Measurements from ENCODE around the gene FOXC1. TPM values are rescaled to one million over a fixed set of nuclear protein-coding genes. Genes with fewer than 3 reads are reported as not detected.

Gene FOXC1
- total and polyA plus RNA-seq, 2 donors (not counting 1 experiment from before 2014, with no cell fraction given): 0.04 to 0.52 TPM

DNA sequence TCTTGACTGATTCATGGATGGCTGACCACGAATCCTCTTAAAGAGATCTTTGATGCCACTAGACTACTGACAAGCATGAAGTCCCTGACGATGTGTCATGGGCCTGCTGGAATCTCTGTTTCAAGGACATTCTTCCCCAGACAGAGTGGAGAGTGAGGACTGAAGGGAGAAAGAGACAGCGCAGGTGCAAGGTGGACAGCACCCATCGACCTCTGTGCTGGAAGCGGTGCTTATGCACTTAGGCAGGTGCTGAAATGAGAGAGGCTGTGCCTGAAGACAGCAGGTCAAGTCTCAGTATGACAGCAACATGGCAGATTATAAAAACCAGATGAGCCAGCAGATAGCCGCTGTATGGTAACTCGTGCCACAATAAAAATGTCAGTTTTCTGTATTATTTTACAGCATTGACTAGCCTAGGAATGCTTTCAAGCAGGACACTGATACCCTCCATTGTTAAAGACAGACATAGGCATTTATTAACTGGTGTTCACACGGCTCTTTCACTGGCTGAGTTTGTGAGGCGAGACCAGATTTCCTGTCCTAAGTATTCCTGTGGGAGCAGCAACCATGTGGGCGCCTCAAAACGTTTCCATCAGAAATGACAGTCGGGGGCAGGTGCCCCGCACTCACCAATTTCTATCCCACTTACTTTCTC lies 47.5 kb downstream of the FOXC1 start:
- Histone ChIP-seq H3K4me2 (replicated peaks; ENCODE audit: low read depth, low read length, poor library complexity, severe bottlenecking) (no peak overlapping the region), H3K36me3 (replicated peaks in 1 of 2; ENCODE audit: control extremely low read depth in 1 of 2, control insufficient read depth in 1 of 2, extremely low read depth in 1 of 2, insufficient read depth in 2 of 2, low read length in 1 of 2) (no peaks in the 10 kb centered on the region), H3K27ac (ENCODE audit: low read length in 2 of 2) (no peak overlapping the region), H3K4me1 (ENCODE audit: control insufficient read depth in 2 of 2, insufficient read depth in 2 of 2, low read length in 2 of 2) (no peaks in the 10 kb centered on the region), H3K27me3 (replicated peaks in 1 of 4; ENCODE audit: control extremely low read depth in 1 of 4, control insufficient read depth in 3 of 4, insufficient read depth in 4 of 4, low read length in 3 of 4) (peaks cover 0 to 18% (median 0%) of the 10 kb centered on the region in 4 experiments), H3K9ac (ENCODE audit: low read length) (no peak overlapping the region), H3K9me3 (ENCODE audit: control extremely low read depth in 1 of 3, control insufficient read depth in 2 of 3, insufficient read depth in 1 of 3, low read length in 2 of 3) (peaks cover 0 to 3% (median 0%) of the 10 kb centered on the region in 3 donors), H3K79me2 (ENCODE audit: control insufficient read depth, insufficient read depth, low read length) (no peaks in the 10 kb centered on the region), H3K4me3 (ENCODE audit: control extremely low read depth in 1 of 5, extremely low read depth in 1 of 5, insufficient read depth in 1 of 5, low read depth in 2 of 5, low read length in 4 of 5) (no peak overlapping the region), H4K20me1 (ENCODE audit: control insufficient read depth, insufficient read depth, low read length, poor library complexity, severe bottlenecking) (no peaks in the 10 kb centered on the region), H2AFZ (ENCODE audit: insufficient read depth, low read depth, low read length, poor library complexity, severe bottlenecking) (no peak overlapping the region)
- WGBS (ENCODE audit: insufficient coverage): 70% methylated on average over 9 of the region's 13 CpGs
- POLR2A ChIA-PET: no interaction called here
- Mint-ChIP-seq H3K4me1 (peaks cover 10% of the 10 kb centered on the region), H3K4me3 (no peak overlapping the region), H3K27ac (no peak overlapping the region), H3K27me3 (peaks cover 6% of the 10 kb centered on the region), H3K9me3 (ENCODE audit: insufficient read depth) (no peaks in the 10 kb centered on the region)
- no peak for ATAC-seq (ENCODE audit: low read depth)
- CTCF ChIA-PET: no interaction called here
- intact Hi-C loops (cut with micrococcal nuclease): no loop called here
- DNase-seq: no peak
- no peak for TF ChIP-seq EZH2 (IDR thresholded peaks at IDR 0.05; ENCODE audit: borderline replicate concordance, insufficient read depth, low read depth, low read length, poor library complexity, severe bottlenecking)
- TF ChIP-seq, protein P1, sequence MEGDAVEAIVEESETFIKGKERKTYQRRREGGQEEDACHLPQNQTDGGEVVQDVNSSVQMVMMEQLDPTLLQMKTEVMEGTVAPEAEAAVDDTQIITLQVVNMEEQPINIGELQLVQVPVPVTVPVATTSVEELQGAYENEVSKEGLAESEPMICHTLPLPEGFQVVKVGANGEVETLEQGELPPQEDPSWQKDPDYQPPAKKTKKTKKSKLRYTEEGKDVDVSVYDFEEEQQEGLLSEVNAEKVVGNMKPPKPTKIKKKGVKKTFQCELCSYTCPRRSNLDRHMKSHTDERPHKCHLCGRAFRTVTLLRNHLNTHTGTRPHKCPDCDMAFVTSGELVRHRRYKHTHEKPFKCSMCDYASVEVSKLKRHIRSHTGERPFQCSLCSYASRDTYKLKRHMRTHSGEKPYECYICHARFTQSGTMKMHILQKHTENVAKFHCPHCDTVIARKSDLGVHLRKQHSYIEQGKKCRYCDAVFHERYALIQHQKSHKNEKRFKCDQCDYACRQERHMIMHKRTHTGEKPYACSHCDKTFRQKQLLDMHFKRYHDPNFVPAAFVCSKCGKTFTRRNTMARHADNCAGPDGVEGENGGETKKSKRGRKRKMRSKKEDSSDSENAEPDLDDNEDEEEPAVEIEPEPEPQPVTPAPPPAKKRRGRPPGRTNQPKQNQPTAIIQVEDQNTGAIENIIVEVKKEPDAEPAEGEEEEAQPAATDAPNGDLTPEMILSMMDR (IDR thresholded peaks at IDR 0.05): no peak

DNA sequence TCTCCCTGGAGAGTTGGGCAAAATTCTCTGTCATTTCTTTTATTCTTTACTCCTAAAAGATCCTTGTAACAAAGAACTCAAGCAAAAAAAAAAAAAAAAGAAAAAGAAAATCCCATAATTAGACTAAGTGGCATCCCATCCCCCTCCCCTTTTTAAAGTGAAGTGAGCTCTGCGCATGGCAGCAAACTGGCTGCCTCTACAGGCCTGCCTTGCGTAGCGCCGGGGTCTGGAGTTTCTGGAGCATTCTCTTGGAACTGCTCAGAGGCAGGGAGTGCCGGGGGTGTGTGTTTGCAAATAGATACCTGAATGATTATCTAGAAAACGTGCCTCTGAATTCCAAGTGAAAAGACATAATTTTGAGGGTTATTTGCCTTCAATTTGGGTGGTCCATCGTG lies 48.1 kb downstream of the FOXC1 start:
- H3K4me3 Mint-ChIP-seq: no peak overlapping the region
- ChIA-PET CTCF (interaction anchor here (0.6 kb wide), 1 partner anchor 66 kb away, joined by 4 read pairs; no protein-coding TSS in a partner anchor), POLR2A (no interaction called here)
- Histone ChIP-seq H3K4me1 (ENCODE audit: control insufficient read depth in 2 of 2, insufficient read depth in 2 of 2, low read length in 2 of 2) (no peaks in the 10 kb centered on the region), H3K79me2 (ENCODE audit: control insufficient read depth, insufficient read depth, low read length) (no peaks in the 10 kb centered on the region), H3K9ac (ENCODE audit: low read length) (no peak overlapping the region), H3K36me3 (replicated peaks in 1 of 2; ENCODE audit: control extremely low read depth in 1 of 2, control insufficient read depth in 1 of 2, extremely low read depth in 1 of 2, insufficient read depth in 2 of 2, low read length in 1 of 2) (no peaks in the 10 kb centered on the region), H2AFZ (ENCODE audit: insufficient read depth, low read depth, low read length, poor library complexity, severe bottlenecking) (no peak overlapping the region), H4K20me1 (ENCODE audit: control insufficient read depth, insufficient read depth, low read length, poor library complexity, severe bottlenecking) (no peaks in the 10 kb centered on the region), H3K9me3 (ENCODE audit: control extremely low read depth in 1 of 3, control insufficient read depth in 2 of 3, insufficient read depth in 1 of 3, low read length in 2 of 3) (peaks cover 0 to 2% (median 0%) of the 10 kb centered on the region in 3 donors), H3K4me3 (ENCODE audit: control extremely low read depth in 1 of 5, extremely low read depth in 1 of 5, insufficient read depth in 1 of 5, low read depth in 2 of 5, low read length in 4 of 5) (no peak overlapping the region), H3K27me3 (replicated peaks in 1 of 4; ENCODE audit: control extremely low read depth in 1 of 4, control insufficient read depth in 3 of 4, insufficient read depth in 4 of 4, low read length in 3 of 4) (peaks cover 0 to 21% (median 0%) of the 10 kb centered on the region in 4 experiments), H3K4me2 (replicated peaks; ENCODE audit: low read depth, low read length, poor library complexity, severe bottlenecking) (no peak overlapping the region), H3K27ac (ENCODE audit: low read length in 2 of 2) (no peak overlapping the region)
- peaks cover 10% of the 10 kb centered on the region for H3K4me1 Mint-ChIP-seq
- H3K9me3 Mint-ChIP-seq (ENCODE audit: insufficient read depth): no peaks in the 10 kb centered on the region
- TF ChIP-seq, protein P1 (IDR thresholded peaks at IDR 0.05): no peak
- TF ChIP-seq EZH2 (IDR thresholded peaks at IDR 0.05; ENCODE audit: borderline replicate concordance, insufficient read depth, low read depth, low read length, poor library complexity, severe bottlenecking): no peak
- DNase-seq (no peak), ATAC-seq (ENCODE audit: low read depth) (no peak)
- peaks cover 9% of the 10 kb centered on the region for H3K27me3 Mint-ChIP-seq
- intact Hi-C loops (cut with micrococcal nuclease): no loop called here
- H3K27ac Mint-ChIP-seq: no peak overlapping the region
- 98% methylated on average over 7 of the region's 7 CpGs for WGBS (ENCODE audit: insufficient coverage)

Data from B cell (primary cell).